ENCODE data around the gene DRD4.

GRCh38 chr11:645536-645935, 8.5 kb downstream of the DRD4 start:
- TF ChIP-seq POLR2A (IDR thresholded peaks at IDR 0.05), result no peak
- TF ChIP-seq, protein P1, sequence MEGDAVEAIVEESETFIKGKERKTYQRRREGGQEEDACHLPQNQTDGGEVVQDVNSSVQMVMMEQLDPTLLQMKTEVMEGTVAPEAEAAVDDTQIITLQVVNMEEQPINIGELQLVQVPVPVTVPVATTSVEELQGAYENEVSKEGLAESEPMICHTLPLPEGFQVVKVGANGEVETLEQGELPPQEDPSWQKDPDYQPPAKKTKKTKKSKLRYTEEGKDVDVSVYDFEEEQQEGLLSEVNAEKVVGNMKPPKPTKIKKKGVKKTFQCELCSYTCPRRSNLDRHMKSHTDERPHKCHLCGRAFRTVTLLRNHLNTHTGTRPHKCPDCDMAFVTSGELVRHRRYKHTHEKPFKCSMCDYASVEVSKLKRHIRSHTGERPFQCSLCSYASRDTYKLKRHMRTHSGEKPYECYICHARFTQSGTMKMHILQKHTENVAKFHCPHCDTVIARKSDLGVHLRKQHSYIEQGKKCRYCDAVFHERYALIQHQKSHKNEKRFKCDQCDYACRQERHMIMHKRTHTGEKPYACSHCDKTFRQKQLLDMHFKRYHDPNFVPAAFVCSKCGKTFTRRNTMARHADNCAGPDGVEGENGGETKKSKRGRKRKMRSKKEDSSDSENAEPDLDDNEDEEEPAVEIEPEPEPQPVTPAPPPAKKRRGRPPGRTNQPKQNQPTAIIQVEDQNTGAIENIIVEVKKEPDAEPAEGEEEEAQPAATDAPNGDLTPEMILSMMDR (IDR thresholded peaks at IDR 0.05 in 4 of 5, conservative IDR thresholded peaks at IDR 0.05 in 1 of 5), result no peak
